ENCODE measurements around the gene TGM2.
"Not testable (repeated sequence)": the region's sequence is repeated elsewhere in the genome, so short reads cannot be mapped to it uniquely, and the experiment has no call there.

Gene TGM2

DNA sequence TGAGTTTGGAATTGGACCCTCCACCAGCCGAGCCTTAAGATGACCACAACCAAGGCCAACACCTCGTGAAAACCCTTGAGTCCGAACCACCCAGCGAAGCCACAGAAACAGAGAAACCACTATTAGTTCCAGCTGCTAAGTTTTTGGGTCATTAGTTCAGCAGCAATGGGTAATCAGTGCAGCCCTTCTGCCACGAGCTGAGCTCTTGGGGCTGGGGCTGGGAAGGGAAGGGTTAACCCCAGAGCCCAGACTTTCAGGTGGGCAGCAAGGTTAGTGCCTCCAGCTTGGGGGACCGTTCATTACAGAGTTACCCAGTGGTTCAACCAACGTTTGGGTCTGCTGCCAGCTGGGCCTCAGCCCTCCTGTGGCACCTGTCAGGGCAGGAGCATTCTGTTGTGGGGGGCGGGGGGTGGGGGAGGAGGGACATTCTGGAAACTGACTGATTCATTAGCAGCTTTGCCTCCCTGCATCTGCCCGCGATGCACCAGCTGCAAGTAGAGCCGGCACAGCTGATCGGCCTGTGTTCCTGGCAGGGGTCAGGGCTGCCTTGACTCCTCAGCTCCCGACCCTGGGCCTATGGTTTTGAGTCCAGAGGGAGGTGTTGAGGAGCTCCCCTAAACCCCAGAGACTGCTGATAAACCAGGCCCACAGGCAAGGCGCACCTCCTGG, 52.7 kb downstream of the TGM2 start:
- no peak for DNase-seq

DNA sequence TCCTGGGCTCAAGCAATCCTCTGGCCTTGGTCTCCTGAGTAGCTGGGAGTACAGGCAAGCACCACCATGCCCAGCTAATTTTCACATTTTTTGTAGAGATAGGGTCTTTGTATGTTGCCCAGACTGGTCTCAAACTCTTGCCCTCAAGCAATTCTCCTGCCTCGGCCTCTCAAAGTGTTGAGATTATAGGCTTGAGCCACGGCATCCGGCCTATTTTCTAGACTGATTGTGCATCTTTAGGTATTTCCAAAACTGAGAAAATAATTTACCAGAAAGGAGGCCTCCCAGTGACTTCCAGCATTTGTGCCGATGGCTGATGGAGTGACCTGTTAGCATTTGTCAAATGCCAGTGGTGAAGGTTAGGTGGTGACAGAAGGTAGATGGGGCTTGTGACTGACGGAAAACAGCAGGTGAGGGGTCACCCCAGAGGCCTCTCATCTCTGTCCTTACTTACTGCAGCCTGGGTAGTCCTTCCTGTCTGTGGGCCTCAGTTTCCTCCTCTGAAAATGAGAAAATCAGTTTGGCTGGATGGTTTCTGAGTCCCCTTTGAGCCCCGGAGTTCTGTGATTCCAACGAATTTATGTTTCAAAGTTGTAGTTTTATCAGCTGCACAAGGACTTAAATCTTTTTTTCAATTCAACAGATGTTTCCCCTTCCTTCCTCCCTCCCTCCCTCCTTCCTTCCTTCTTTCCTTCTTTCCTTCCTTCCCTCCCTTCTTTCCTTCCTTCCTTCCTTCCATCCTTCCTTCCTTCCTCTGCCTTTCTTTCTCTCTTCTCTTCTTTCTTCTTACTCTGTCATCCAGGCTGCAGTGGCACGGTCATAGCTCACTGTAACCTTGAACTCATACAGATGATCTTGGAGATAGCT, 53.5 kb downstream of the TGM2 start:
- DNase-seq = no peak

DNA sequence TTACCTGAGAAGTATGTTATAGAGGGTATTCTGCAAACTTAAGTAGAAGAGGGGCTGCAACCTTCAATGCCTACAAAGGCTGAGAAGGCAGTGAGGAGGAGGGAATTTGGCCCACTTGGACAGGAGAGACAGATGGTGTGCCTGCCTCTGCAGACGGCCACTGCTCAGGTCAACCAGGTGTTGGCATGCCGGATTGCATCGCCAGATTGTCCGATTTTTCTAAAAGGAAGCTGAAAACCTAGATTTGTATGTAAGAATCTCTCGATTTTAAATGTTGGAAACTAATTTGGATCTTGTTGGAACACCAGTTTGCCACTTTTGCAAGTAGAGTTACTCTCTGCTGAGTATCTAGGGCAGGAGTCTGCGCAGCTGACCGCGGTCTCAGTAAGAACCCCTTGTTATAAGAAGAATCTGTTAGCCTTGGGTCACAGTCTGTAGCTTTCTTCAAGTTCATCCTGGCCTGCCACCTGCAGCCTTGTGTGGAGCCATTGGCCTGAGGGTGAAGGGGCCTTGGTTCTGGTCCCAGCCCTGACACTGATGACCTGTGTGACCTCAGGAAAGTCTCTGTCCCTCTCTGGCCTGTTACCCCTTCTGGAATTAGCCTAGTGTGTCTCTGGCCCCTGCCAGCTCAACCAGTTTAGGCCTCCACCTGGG, 54.4 kb downstream of the TGM2 start:
- DNase-seq = no peak

DNA sequence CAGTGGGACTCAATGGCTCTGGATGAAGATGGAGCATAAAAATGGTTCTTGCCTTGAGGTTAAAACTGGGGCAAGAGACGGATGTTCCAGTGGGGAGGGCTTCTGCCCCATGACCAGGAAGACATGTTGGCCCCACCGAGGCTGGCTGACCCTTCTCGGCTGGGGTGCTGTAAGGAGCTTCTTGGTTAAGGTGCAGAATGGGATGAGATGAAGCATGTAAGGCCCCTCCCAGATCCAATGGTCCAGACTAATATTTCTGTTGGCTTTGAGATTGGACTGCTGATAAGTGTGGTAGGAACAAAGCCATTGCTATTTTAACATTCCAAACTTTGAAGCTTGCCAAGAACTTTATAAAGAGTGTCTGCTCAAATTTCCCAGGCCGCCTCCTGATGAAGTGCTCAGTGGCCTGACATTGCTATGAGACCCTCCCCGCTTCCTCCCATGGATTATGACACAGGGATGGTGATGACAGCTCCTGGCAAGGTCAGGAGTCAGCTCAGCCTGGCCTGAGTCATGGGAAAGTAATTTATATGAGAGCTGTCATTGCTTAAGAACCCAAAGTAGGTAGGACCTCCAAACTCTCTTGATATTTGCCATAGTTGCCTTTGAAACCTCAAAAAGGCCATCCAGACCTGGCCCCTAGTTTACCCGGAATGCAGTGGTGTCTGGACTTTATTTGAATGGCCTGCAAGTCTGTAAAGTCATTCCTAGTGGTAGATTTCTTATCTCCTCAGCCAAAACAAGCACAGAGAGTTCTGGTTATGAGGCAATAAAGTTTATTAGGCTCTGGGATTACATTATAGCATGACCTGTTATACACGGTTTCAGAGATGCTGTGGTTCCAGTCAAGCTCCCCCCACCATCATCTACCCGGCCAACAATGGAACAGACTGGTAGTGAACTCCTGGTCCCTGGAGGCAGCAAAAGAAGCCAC, 55.2 kb downstream of the TGM2 start:
- no peak for DNase-seq

DNA sequence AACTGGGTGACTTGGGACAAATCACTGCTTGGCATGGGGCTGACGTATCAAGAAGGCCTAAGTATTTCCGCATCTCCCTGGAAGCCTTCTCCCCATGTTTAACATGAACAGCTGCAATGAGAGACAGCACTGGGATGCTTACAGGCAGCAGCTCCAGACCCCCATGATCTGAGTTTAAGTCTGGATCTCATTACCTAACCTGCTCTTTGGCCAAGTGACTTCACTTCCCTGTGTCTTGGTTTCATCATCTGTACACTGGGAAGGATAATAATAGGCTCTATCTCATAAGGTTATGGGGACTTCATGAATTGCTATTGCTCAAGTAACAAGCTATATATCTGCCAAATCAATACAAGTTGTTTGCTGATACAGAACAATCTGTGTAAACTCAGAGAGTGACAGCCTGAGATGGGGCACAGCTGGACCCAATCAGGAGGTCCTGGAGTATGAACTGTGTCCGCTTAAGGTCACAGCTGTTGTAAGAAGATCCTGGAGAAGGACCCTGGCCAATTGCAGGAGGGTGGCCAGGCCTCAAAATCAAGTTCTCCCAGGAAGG, 56.0 kb downstream of the TGM2 start:
- no peak for DNase-seq

DNA sequence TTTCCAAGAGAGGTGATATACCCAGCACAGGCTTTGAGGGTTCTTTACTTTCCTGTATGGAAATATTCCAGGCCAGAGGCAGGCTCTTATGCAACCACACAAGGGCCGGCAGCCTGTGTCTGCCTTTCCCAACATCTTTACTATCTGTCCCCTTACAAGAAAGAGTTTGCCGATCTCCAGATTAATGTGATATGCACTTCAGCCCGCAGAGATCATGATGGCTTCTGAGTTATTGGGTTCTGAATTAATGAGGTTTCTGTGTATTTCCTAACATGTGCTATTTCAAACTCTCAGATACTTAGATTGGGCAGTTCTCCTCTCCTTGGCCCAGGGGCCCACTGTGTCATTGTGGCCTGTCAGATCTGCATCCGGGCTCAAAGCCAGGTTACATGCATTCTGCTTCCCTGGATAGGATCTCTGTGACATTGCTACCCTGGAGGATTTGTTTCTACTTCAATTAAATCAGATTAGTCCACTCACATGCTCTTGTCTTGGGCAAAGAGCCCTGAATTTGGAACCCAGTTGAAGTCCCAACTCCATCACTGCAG, 56.6 kb downstream of the TGM2 start:
- DNase-seq = no peak

DNA sequence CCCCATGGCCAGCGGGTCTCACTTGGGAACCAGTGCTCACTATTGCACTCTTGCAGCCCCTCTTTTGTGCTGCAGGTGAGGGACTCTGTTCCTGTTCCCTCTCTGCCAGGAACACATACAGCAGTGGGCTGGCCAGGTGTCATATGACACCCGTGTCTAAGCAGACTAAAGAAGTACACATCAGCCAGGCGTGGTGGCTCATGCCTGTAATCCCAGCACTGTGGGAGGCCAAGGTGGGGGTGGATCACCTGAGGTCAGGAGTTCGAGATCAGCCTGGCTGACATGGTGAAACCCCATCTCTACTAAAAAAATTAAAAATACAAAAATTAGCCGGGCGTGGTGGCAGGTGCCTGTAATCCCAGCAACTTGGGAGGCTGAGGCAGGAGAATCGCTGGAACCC, 57.2 kb downstream of the TGM2 start:
- not testable (repeated sequence) for DNase-seq

DNA sequence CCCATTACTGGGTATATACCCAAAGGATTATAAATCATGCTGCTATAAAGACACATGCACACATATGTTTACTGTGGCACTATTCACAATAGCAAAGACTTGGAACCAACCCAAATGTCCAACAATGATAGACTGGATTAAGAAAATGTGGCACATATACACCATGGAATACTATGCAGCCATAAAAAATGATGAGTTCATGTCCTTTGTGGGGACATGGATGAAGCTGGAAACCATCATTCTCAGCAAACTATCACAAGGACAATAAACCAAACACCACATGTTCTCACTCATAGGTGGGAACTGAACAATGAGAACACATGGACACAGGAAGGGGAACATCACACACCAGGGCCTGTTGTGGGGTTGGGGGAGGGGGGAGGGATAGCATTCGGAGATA, 57.7 kb downstream of the TGM2 start:
- not testable (repeated sequence) for DNase-seq

DNA sequence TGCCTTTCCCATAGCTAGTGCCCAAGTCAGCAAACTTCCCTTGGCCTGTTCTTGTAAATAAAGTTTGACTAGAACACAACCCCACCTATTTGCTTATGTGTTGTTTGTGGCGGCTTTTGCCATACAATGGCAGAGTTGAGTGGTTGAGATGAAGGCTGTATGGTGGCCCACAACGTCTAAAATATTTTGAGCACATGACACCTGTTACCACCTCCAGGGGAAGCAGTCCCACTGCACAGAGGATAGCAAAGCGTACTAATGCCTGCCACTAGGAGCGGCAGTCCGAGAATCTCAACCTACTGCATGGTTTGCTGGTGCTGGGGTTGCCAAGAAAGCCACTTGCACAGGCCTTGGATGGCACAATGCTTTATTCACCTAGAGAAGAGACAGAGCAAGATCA, 58.6 kb downstream of the TGM2 start:
- DNase-seq = no peak

DNA sequence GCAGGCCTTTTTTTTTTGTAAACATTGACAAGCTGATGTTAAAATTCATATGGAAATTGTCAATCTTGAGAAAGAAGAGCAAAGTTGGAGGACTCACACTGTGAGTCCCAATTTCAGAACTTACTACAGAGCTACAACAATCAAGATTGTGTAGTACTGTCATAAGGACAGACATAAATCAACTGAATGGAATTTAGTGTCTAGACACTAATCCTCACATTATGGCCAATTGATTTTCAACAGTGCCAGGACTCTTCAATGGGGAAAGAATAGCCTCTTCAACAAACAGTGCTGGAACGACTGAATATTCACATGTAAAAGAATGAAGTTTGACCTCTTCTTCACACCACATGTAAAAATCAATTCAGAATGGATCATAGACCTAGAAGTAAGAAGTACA, 60.8 kb downstream of the TGM2 start:
- no peak for DNase-seq

DNA sequence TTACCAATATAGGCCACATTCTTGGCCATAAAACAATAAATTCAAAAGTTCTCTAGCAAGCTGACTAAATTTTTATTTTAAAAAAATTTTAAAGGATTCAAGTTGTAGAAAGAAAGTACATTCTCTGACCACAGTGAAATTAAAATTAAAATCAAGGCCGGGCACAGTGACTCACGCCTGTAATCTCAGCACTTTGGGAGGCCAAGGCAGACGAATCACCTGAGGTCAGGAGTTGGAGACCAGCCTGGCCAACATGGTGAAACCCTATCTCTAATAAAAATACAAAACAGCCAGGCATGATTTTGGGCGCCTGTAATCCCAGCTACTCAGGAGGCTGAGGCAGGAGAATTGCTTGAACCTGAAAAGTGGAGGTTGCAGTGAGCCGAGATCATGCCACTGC, 62.9 kb downstream of the TGM2 start:
- not testable (repeated sequence) for DNase-seq

DNA sequence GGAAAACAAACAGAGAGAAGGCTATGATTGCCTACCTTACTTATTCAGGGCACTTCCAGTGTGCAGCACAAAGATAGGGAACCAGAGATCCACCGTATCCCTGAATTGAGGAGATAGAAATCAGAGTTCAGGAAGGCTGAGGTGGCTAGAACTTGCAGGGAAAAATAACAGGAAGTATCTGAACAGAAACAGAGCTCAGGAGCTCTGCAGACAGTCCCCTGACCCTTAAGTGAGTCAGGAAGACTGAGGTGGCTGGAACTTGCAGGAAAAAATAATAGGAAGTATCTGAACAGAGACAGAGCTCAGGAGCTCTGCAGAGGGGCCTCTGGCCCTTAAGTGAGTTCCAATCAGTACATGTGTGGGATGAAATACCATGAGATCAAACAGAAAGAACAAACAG, 66.1 kb downstream of the TGM2 start:
- DNase-seq = no peak

DNA sequence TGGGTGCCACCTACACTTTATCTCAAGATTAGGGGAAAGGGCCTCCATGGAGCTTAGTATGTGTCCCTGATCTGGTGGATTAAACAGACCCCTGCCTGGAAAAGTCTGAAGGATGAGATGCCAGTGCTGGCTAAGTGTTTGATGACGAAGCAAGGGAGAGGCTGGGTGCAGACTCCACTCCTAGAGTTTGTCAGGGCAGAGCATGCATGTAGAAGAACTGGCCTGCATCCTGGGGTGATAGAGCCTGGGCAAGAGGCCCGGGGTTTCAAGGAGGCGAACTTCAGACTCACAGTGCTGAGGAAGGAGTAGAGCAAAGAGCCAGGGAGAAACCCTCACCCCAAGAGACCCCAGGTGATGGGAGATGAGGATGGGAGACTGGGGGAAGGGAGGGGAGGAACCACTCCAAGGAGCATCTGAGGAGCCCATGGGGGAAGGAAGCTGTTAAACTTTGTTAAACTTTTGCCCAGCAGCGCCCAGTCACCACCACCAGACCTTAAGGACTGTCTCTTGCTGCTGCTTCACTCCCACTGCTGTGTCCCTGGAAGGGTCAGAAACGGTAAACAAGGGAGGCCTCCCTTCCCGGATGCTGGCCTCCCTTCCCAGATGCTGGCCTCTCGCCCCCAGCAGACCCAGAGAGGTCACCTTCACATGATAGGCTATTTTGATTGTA, 69.9 kb downstream of the TGM2 start:
- DNase-seq = no peak

DNA sequence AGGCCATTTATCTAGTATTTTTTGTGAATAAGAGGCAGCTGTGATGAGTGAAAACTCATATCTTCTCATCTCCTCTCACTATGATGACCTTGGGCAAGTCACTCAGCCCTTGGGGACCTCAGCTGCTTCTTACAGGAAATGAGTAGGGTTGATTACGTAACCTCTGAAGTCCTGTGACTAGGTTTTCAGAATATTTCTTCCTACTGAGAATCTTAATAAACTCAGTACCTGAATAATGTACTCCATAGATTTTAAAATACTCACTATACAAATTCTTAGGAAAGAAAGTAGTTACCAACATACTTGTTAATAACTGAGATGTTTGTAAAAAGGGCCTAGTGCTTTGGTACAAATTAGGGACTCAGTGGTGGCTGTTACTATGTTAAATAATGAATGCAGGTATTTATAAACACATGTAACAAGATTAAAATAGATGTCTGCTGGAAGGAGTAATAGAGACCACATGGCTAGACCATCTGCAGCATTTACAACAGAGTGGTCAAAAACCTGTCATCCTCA, 70.6 kb downstream of the TGM2 start:
- DNase-seq = no peak

DNA sequence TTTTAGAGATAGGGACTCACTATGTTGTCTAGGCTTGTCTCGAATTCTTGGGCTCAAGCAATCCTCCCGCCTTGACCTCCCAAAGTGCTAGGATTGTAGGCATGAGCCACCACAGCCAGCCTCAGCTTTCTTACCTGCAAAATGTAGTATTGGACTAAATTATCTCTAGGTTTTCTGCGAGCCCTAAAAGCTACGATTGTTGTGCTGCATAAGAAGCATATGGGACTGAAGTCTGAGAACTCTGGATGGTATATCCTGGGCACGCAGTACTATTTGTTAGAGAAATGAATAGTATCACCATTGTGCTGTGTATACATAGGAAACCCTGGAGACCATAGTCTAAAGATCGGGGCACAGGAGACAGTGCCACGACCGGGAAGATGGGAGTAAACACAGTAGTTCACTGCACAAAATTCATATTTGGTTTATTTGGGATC, 71.4 kb downstream of the TGM2 start:
- no peak for DNase-seq

DNA sequence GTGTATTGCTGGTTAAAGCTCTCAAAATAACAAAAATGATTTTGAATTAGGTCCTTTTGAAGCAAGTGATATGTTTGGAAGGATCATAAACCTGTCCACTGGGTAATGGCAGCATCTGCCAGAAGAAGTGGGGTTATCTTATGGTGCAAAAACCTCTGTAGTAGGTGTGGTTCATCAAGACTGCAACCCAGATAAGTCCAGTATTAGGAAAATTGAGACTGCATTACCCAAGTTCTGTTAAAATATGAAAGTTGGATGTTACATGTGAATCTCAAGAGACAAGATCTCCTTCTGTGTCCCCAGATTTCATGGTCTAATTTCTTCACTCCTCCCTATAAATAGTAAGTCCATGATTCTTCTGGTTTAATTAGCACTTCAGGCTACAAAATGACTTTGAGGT, 72.2 kb downstream of the TGM2 start:
- no peak for DNase-seq

DNA sequence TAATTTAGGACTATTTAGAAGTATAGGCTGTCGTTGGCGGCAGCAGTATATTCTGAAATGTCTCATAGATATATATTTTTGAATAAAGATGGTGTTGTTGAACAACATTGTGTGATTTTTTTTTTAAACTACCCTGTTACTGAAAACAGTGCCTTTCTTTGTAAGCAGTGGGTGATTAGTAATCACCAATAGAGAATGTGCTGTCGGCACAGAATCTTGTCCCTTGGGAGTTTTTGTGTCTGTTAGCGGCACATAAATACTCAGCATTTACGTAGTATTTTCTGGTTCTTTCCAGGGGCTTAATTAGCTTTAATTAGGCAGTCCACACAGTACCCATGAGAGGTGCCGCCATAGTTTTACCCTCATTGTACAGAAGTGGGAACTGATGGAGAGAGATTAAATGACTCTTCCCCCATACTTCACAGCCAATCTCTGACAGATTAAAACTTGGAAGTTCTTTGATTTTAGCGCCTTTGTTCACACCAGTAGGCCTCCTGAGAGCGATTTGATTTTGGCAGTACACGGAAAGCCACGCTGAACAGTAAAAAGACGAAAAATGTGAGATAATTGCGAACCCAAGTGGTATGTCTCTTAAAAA, 72.7 kb downstream of the TGM2 start:
- no peak for DNase-seq

DNA sequence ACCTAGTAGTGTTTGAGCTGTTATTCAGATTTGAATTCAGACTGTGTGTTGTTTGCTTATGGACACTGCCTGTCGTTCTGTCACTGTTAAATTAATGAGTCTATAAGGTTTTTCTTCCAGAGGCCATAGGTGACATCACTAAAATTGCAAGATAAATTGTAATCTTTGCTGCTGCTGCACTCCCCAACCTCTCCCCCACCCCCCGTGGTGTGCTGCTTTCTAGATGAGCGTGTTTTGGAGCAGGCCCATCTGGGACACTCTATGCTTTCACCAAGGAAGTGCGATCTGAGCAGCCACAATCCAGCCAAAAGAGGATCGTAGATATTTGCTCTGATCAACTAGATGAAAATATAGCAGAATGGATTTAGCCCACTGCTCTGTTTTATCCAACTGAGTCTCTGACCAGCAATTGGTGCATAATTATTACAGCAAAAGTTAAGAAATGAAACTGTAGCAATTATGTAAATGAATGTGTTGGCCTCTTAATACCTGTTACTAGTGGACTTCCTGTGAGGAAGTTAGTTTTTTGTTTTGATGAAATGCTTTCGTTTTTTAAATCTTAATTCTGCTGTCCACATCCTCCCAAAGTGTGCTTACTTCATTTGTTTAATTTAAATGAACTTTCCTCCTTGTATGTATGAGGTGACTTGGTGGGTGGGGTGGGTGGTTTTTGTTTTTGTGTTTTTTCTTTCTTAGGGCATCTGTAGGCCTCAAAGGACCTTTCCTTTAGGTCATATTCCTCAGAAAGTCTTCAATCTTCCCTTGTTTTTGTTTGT, 73.4 kb downstream of the TGM2 start:
- no peak for DNase-seq

DNA sequence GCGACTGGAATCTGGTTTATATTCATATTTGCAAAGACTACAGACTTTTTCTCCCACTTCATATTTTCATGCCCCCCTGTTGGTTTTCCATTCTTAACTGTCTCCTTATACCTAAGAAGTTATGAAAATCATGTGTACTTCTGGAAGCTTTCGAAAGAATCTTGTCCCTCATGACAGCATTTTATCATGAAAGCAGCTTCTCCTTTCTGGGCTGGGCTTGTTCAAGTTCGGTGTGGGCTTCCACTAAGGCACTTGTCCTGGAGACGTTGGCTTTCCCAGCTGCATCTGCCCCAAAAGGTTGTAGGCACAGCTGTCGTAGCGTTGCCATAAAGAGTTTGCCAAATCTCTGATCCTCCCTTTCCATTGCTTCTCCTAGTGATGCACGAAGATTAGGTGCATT, 75.0 kb downstream of the TGM2 start:
- no peak for DNase-seq

DNA sequence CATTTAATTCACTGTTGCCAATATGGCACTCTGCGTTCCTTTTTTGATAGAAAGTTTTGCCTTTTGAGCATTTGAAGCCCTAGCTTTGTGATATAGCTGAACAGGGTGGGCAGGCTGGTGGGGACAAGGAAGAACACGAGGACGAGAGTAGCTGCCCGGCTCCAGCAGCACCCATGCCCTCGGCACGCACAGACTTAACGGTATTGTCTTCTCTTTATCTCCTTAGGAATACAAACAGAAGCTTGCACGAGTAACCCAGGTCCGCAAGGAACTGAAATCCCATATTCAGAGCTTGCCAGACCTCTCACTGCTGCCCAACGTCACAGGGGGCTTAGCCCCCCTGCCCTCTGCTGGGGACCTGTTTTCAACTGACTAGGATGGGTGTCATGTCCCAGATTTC, 75.6 kb downstream of the TGM2 start:
- DNase-seq = no peak
